Esophagus muscularis mucosa (tissue), 4 donors: ENCODE data around the gene DNTTIP2. TPM values are rescaled to one million over a fixed set of nuclear protein-coding genes. Genes with fewer than 3 reads are reported as not detected.

ENCODE experiments used
- DNase-seq: peaks from one replicate; pipeline ENCODE4 v3.0.0-alpha.2; 2017; ENCODE audit errors: extremely low spot score
- H3K27ac ChIP-seq, 4 donors: fragments of 200-600 bp; sonication (generic); replicated peaks in 1 of 4; 1 replicate in 3 of 4; 2 replicates in 1 of 4; pipeline ENCODE4 v1.5.1; 2016 to 2019; ENCODE audit warnings: mild to moderate bottlenecking in 1 of 4
- H3K27me3 ChIP-seq, 4 donors: fragments of 200-600 bp; sonication (generic); one replicate each; pipeline versions ENCODE4 v1.5.1 to v1.6.0; 2016 to 2019
- H3K36me3 ChIP-seq, 4 donors: fragments of 200-600 bp; sonication (generic); one replicate each; pipeline ENCODE4 v1.5.1; 2016 to 2019
- H3K4me1 ChIP-seq, 4 donors: fragments of 200-600 bp; sonication (generic); one replicate each; pipeline ENCODE4 v1.5.1; 2016 to 2019
- H3K4me3 ChIP-seq, 4 donors: fragments of 200-600 bp; sonication (generic); 1 replicate in 2 of 4; 2 replicates in 2 of 4; pipeline ENCODE4 v1.5.1; 2016 to 2019; ENCODE audit warnings: mild to moderate bottlenecking in 4 of 4, moderate library complexity in 1 of 4
- H3K9me3 ChIP-seq, 4 donors: fragments of 200-600 bp; sonication (generic); 1 replicate in 3 of 4; 2 replicates in 1 of 4; pipeline ENCODE4 v1.5.1; 2016 to 2019
- CTCF ChIP-seq, 3 experiments: fragments of 200-600 bp in 2 of 3; fragments of 450-650 bp in 1 of 3; sonication (generic) in 2 of 3; IDR thresholded peaks; one replicate each; pipeline ENCODE4 v1.5.1; 2017 to 2019; ENCODE audit warnings: antibody characterized with exemption in 3 of 3, mild to moderate bottlenecking in 2 of 3, moderate library complexity in 1 of 3
- EP300 ChIP-seq: sonication (generic); formaldehyde crosslinking; IDR thresholded peaks from one replicate; pipeline ENCODE4 v1.6.1; 2017; ENCODE audit warnings: antibody characterized with exemption
- POLR2A ChIP-seq: fragments of 450-650 bp; IDR thresholded peaks from one replicate; pipeline ENCODE4 v1.6.1; 2017; ENCODE audit warnings: antibody characterized with exemption, moderate library complexity, mild to moderate bottlenecking, low read depth
- POLR2AphosphoS5 ChIP-seq, 2 donors: sonication (generic); formaldehyde crosslinking; IDR thresholded peaks; one replicate each; pipeline ENCODE4 v1.6.1; 2017; ENCODE audit warnings: antibody characterized with exemption in 2 of 2
- WGBS: methylation state at CpG from one replicate; pipeline ENCODE4 v1.1.5; 2018; 5-methylcytosine and 5-hydroxymethylcytosine counted together
- intact Hi-C: fragments of 100-400 bp; cut with DNase I; formaldehyde crosslinking; loops from one replicate; pipeline ENCODE4 v1.15.1; 2023
- small RNA-seq, 3 donors: library from RNA; depleted of rRNA; stranded (forward); fragments of <200 nt; gene quantifications; one replicate each; pipeline ENCODE3, GENCODE V24; 2016
- total RNA-seq, 4 donors: library from RNA; depleted of rRNA; stranded (reverse); fragments of >200 nt; gene quantifications; one replicate each; pipeline versions ENCODE4 v1.1.0 to v1.2.1, GENCODE V29; 2016

DNTTIP2 gene
- total RNA-seq, 4 donors from 2014 or later, result 23.3 to 43.4 (median 31.4) TPM

GRCh38 chr1:93817819-93818569, 61.0 kb downstream of the DNTTIP2 start:
- Histone ChIP-seq H3K36me3 (no peaks in the 10 kb centered on the region), H3K27ac (peak overlapping the region in 2 of 4 donors; percentile 6 to 53), H3K9me3 (no peaks in the 10 kb centered on the region), H3K27me3 (no peaks in the 10 kb centered on the region), H3K4me3 (no peak overlapping the region), H3K4me1 (peaks cover 8 to 20% (median 15%) of the 10 kb centered on the region in 4 donors)
- intact Hi-C loops, result no loop called here
- DNase-seq, result peak; percentile 74
- WGBS, result 80% methylated on average over 12 of the region's 12 CpGs
- TF ChIP-seq CTCF (IDR thresholded peaks at IDR 0.05) (no peak), EP300 (no peak), POLR2AphosphoS5 (IDR thresholded peaks at IDR 0.05) (no peak), POLR2A (no peak)

- intact Hi-C loops, result no loop called here
- H3K4me1 ChIP-seq, result peaks cover 8 to 23% (median 15%) of the 10 kb centered on the region in 4 donors
- peak; percentile 66 for DNase-seq
- peak overlapping the region in 2 of 4 donors; percentile 6 to 53 for H3K27ac ChIP-seq
- TF ChIP-seq POLR2A, result no peak
- peak; percentile 20 to 28 for TF ChIP-seq POLR2AphosphoS5 (IDR thresholded peaks at IDR 0.05)
- peak; percentile 22 for TF ChIP-seq EP300
- no peak overlapping the region for H3K4me3 ChIP-seq
- no peaks in the 10 kb centered on the region for H3K9me3 ChIP-seq
- no peaks in the 10 kb centered on the region for H3K27me3 ChIP-seq
- H3K36me3 ChIP-seq, result no peaks in the 10 kb centered on the region
- 24% methylated on average over 3 of the region's 3 CpGs for WGBS
These were observed 61.9 kb downstream of the DNTTIP2 start for GRCh38 chr1:93816970-93817678.

Small RNA genes lying within 50 kb of the gene (small RNA-seq; reads per million reads assigned to genes)
- gene AL117351.2 (0 reads per million in 3 donors), gene MIR760 (0.34 to 1.5 (median 0.67) reads per million in 3 donors)

Other genes starting within 250 kb of the DNTTIP2 start
- gene BCAR3, start 197.4 kb downstream of the DNTTIP2 start, total RNA-seq, result 10 to 100 TPM; 20.2 to 47.2 (median 32.3) TPM
- gene GCLM, start 30.2 kb upstream of the DNTTIP2 start, total RNA-seq, result 10 to 100 TPM in 1 of 4 donors, 1 to 10 TPM in 3; 4.2 to 18.4 (median 6.3) TPM
- gene ABCA4, start 241.9 kb upstream of the DNTTIP2 start, total RNA-seq, result 1 to 10 TPM in 1 of 4 donors, under 1 TPM in 3; 0.19 to 1.7 (median 0.45) TPM